Astrocyte (in vitro differentiated cells and primary cell): ENCODE data around the gene ACKR3. TPM values are rescaled to one million over a fixed set of nuclear protein-coding genes. Genes with fewer than 3 reads are reported as not detected.

Source experiments
- DNase-seq: peaks from one replicate; pipeline ENCODE4 v3.0.0-alpha.2; 2010; ENCODE audit warnings: low read depth
- FAIRE-seq: peaks from 2 replicates; lab custom pipeline; 2011; peaks lifted over from hg19 to GRCh38; lab: Jason Lieb, UNC
- H2AFZ ChIP-seq: 2 replicates; pipeline ENCODE4 v1.6.0; 2012; ENCODE audit warnings: low read depth, low read length, inconsistent platforms
- H3K27ac ChIP-seq: 2 replicates; pipeline ENCODE4 v1.5.1; 2011; ENCODE audit warnings: low read depth, low read length, inconsistent platforms
- H3K27me3 ChIP-seq: 2 replicates; pipeline ENCODE4 v1.6.0; 2011; ENCODE audit warnings: low read length, inconsistent platforms; ENCODE audit not compliant: insufficient read depth
- H3K36me3 ChIP-seq: 2 replicates; pipeline ENCODE4 v1.5.1; 2011; ENCODE audit warnings: low read length, inconsistent platforms; ENCODE audit not compliant: insufficient read depth
- H3K4me1 ChIP-seq: 2 replicates; pipeline ENCODE4 v1.5.1; 2011; ENCODE audit warnings: low read length, inconsistent platforms; ENCODE audit not compliant: insufficient read depth
- H3K4me2 ChIP-seq: 2 replicates; pipeline ENCODE4 v1.6.0; 2012; ENCODE audit warnings: low read length, inconsistent platforms
- H3K4me3 ChIP-seq: 2 replicates; pipeline ENCODE4 v1.5.1; 2011; ENCODE audit warnings: low read depth, mild to moderate bottlenecking, low read length, inconsistent platforms; ENCODE audit not compliant: insufficient read depth
- H3K79me2 ChIP-seq: 2 replicates; pipeline ENCODE4 v1.6.0; 2012; ENCODE audit warnings: mild to moderate bottlenecking, low read length, inconsistent platforms; ENCODE audit not compliant: insufficient read depth
- H3K9ac ChIP-seq: 2 replicates; pipeline ENCODE4 v1.6.0; 2012; ENCODE audit warnings: mild to moderate bottlenecking, low read length, inconsistent platforms
- H3K9me3 ChIP-seq: 2 replicates; pipeline ENCODE4 v1.5.1; 2012; ENCODE audit warnings: low read depth, mild to moderate bottlenecking, low read length, inconsistent platforms; ENCODE audit not compliant: insufficient read depth
- H4K20me1 ChIP-seq: 2 replicates; pipeline ENCODE4 v1.6.0; 2012; ENCODE audit warnings: low read length, inconsistent platforms; ENCODE audit not compliant: insufficient read depth
- H3K27ac Mint-ChIP-seq: one replicate; pipeline ENCODE4 v1.8.0; 2021; ENCODE audit warnings: mild to moderate bottlenecking, mixed read lengths; ENCODE audit not compliant: unreplicated experiment
- H3K27me3 Mint-ChIP-seq: one replicate; pipeline ENCODE4 v1.8.0; 2021; ENCODE audit warnings: low read depth, mixed read lengths; ENCODE audit not compliant: unreplicated experiment
- H3K36me3 Mint-ChIP-seq: one replicate; pipeline ENCODE4 v1.8.0; 2021; ENCODE audit warnings: low read depth, mixed read lengths; ENCODE audit not compliant: unreplicated experiment
- H3K4me1 Mint-ChIP-seq: one replicate; pipeline ENCODE4 v1.8.0; 2021; ENCODE audit warnings: low read depth, mixed read lengths; ENCODE audit not compliant: unreplicated experiment
- H3K4me3 Mint-ChIP-seq: one replicate; pipeline ENCODE4 v1.8.0; 2021; ENCODE audit warnings: mild to moderate bottlenecking, moderate library complexity, mixed read lengths; ENCODE audit not compliant: unreplicated experiment
- H3K9me3 Mint-ChIP-seq: one replicate; pipeline ENCODE4 v1.8.0; 2021; ENCODE audit warnings: mild to moderate bottlenecking, mixed read lengths; ENCODE audit not compliant: unreplicated experiment
- EZH2 ChIP-seq: IDR thresholded peaks from 2 replicates; pipeline ENCODE4 v1.6.1; 2012; ENCODE audit warnings: mild to moderate bottlenecking, low read length, inconsistent platforms; ENCODE audit not compliant: insufficient read depth
- total RNA-seq: library from RNA; stranded (reverse); gene quantifications from 2 replicates; pipeline ENCODE4 v1.2.1, GENCODE V29; 2021
- TF ChIP-seq, protein P1 (sequence below): IDR thresholded peaks from 2 replicates; pipeline ENCODE4 v1.5.1; 2011; ENCODE audit warnings: low read depth, mild to moderate bottlenecking, inconsistent platforms, low read length, moderate library complexity; ENCODE audit not compliant: insufficient read depth

The ACKR3 gene
- total RNA-seq, 1 donor from 2014 or later: 72.7 TPM

- FAIRE-seq (no peak), DNase-seq (no peak)
- H4K20me1 ChIP-seq: peaks cover 9% of the 10 kb centered on the region
- H2AFZ ChIP-seq: peak overlapping the region; percentile 89
- no peaks in the 10 kb centered on the region for H3K9me3 ChIP-seq
- H3K4me2 ChIP-seq: peak overlapping the region; percentile 90
- Mint-ChIP-seq H3K4me1 (peaks cover 22% of the 10 kb centered on the region), H3K9me3 (no peaks in the 10 kb centered on the region), H3K36me3 (peaks cover 3% of the 10 kb centered on the region), H3K27me3 (peaks cover 18% of the 10 kb centered on the region), H3K4me3 (peak overlapping the region; percentile 82), H3K27ac (peak overlapping the region; percentile 38)
- H3K27me3 ChIP-seq: peaks cover 45% of the 10 kb centered on the region
- H3K4me3 ChIP-seq: peak overlapping the region; percentile 51
- H3K27ac ChIP-seq: no peak overlapping the region
- H3K36me3 ChIP-seq: no peaks in the 10 kb centered on the region
- peaks cover 5% of the 10 kb centered on the region for H3K4me1 ChIP-seq
- peak overlapping the region; percentile 62 for H3K9ac ChIP-seq
- peak; percentile 40 for TF ChIP-seq EZH2
- TF ChIP-seq, protein P1, sequence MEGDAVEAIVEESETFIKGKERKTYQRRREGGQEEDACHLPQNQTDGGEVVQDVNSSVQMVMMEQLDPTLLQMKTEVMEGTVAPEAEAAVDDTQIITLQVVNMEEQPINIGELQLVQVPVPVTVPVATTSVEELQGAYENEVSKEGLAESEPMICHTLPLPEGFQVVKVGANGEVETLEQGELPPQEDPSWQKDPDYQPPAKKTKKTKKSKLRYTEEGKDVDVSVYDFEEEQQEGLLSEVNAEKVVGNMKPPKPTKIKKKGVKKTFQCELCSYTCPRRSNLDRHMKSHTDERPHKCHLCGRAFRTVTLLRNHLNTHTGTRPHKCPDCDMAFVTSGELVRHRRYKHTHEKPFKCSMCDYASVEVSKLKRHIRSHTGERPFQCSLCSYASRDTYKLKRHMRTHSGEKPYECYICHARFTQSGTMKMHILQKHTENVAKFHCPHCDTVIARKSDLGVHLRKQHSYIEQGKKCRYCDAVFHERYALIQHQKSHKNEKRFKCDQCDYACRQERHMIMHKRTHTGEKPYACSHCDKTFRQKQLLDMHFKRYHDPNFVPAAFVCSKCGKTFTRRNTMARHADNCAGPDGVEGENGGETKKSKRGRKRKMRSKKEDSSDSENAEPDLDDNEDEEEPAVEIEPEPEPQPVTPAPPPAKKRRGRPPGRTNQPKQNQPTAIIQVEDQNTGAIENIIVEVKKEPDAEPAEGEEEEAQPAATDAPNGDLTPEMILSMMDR: no peak
- H3K79me2 ChIP-seq: peaks cover 33% of the 10 kb centered on the region
Observed at GRCh38 chr2:236568068-236568921, 1.3 kb upstream of the ACKR3 start.

- peaks cover 26% of the 10 kb centered on the region for H3K4me1 Mint-ChIP-seq
- peaks cover 40% of the 10 kb centered on the region for H3K79me2 ChIP-seq
- no peak overlapping the region for H2AFZ ChIP-seq
- peak overlapping the region; percentile 34 for H3K9ac ChIP-seq
- no peak overlapping the region for H3K27ac ChIP-seq
- peaks cover 5% of the 10 kb centered on the region for H3K4me1 ChIP-seq
- H3K4me2 ChIP-seq: peak overlapping the region; percentile 90
- FAIRE-seq (no peak), DNase-seq (no peak)
- no peaks in the 10 kb centered on the region for H3K36me3 ChIP-seq
- H3K27me3 Mint-ChIP-seq: peaks cover 20% of the 10 kb centered on the region
- H4K20me1 ChIP-seq: peaks cover 15% of the 10 kb centered on the region
- peak overlapping the region; percentile 96 for H3K4me3 Mint-ChIP-seq
- H3K4me3 ChIP-seq: no peak overlapping the region
- TF ChIP-seq EZH2: no peak
- TF ChIP-seq, protein P1: no peak
- peaks cover 45% of the 10 kb centered on the region for H3K27me3 ChIP-seq
- no peaks in the 10 kb centered on the region for H3K9me3 ChIP-seq
- peaks cover 5% of the 10 kb centered on the region for H3K36me3 Mint-ChIP-seq
- no peak overlapping the region for H3K27ac Mint-ChIP-seq
- H3K9me3 Mint-ChIP-seq: no peaks in the 10 kb centered on the region
Observed at GRCh38 chr2:236568922-236569572, 578 bp upstream of the ACKR3 start.
